Activated CD8-positive, alpha-beta memory T cell treated with anti-CD3 and anti-CD28 coated beads for 36 hours (primary cell): ENCODE data around the gene ARHGAP8. TPM values are rescaled to one million over a fixed set of nuclear protein-coding genes. Genes with fewer than 3 reads are reported as not detected.
"Not testable (repeated sequence)": the region's sequence is repeated elsewhere in the genome, so short reads cannot be mapped to it uniquely, and the experiment has no call there.

ENCODE experiments used
- CTCF ChIA-PET: fragments of 350-600 bp; sonication (Branson Sonifier 250); formaldehyde crosslinking; loops from one replicate; lab custom pipeline; 2021; ENCODE audit warnings: antibody characterized with exemption; lab: Charles Lee
- POLR2A ChIA-PET: fragments of 350-600 bp; sonication (Branson Sonifier 250); formaldehyde crosslinking; loops from one replicate; lab custom pipeline; 2021; ENCODE audit warnings: antibody characterized with exemption; lab: Charles Lee
- total RNA-seq, 2 experiments: library from RNA; stranded (reverse); gene quantifications; one replicate each; pipeline ENCODE4 v1.2.3, GENCODE V29; 2021

ARHGAP8 gene
- total RNA-seq, 2 experiments from 2014 or later = 0.82 to 1.1 TPM

DNA sequence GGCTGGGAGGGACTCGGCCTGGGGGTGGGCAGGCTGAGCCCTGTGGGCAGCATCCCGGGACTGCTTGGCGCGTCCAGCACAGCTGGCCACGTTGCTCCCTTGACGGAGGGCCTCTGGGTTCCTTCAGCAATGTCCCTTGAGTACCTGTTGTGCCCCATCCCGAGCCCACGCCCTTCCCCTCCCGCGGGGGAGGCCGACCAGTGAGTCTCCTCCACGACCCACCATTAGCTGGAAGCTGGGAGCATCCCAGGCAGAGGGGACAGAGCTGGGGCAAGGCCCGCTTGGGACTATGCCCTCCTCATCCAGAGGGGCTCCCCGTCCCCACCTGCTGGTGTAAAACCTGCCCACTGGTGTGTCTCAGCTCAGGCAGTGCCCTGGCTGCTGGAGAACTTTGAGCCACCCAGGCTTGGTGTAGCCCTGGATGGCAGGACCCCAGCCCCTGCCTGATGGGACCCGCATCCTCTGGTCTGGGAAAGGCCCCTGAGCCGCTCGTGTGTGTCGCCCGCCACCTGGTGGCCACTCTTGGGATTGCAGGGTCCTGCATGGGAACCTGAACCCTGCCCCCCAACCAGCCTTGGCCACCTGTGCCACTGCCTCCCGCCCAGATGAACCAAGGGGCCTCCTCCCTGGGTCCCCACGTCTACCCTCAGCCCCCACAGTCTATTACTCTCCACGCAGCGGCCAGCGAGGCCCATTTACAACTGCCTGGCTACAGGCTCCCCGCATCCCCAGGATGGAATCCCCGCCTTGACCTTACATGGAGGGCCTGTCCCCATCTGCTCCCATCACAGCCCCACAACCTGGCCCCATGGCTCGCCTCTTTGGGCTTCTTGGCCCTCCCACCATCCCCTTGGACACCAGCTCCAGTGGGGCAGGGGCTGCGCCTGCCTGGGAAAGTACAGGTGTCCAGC is 16.6 kb upstream of the ARHGAP8 start:
- ChIA-PET CTCF (interaction anchor here (0.6 to 3.3 kb wide), 16 partner anchors 8 to 778 kb away, joined by 3 to 30 read pairs (median 4); no protein-coding TSS in a partner anchor), POLR2A (no interaction called here)

DNA sequence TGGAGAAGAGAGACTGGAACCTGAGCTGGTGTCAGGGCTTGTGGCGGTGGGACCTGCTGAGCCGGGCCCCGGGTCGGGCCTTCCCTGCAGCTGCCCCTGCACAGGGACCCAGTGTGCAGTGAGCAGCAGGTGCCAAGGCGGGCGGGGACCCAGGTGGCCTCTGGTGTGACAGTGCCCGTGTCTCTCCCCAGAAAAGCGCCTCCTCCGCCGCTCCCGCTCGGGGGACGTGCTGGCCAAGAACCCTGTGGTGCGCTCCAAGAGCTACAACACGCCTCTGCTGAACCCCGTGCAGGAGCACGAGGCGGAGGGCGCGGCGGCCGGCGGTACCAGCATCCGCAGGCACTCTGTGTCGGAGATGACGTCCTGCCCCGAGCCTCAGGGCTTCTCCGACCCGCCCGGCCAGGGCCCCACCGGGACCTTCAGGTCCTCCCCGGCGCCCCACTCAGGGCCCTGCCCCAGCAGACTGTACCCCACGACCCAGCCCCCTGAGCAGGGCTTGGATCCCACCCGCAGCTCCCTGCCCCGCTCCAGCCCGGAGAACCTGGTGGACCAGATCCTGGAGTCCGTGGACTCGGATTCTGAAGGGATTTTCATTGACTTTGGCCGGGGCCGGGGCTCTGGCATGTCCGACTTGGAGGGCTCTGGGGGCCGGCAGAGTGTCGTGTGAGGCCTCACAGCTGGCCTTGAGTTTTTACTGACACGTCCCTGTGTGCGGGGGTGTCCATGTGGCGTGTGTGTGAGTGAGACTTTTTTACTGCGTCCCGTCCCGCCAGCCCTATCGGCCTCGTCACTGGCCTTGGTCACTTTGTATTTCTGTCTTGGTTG is 15.6 kb upstream of the ARHGAP8 start:
- ChIA-PET CTCF (interaction anchor here (0.9 to 3.3 kb wide), 6 partner anchors 10 to 53 kb away, joined by 3 to 30 read pairs (median 6); no protein-coding TSS in a partner anchor), POLR2A (no interaction called here)

DNA sequence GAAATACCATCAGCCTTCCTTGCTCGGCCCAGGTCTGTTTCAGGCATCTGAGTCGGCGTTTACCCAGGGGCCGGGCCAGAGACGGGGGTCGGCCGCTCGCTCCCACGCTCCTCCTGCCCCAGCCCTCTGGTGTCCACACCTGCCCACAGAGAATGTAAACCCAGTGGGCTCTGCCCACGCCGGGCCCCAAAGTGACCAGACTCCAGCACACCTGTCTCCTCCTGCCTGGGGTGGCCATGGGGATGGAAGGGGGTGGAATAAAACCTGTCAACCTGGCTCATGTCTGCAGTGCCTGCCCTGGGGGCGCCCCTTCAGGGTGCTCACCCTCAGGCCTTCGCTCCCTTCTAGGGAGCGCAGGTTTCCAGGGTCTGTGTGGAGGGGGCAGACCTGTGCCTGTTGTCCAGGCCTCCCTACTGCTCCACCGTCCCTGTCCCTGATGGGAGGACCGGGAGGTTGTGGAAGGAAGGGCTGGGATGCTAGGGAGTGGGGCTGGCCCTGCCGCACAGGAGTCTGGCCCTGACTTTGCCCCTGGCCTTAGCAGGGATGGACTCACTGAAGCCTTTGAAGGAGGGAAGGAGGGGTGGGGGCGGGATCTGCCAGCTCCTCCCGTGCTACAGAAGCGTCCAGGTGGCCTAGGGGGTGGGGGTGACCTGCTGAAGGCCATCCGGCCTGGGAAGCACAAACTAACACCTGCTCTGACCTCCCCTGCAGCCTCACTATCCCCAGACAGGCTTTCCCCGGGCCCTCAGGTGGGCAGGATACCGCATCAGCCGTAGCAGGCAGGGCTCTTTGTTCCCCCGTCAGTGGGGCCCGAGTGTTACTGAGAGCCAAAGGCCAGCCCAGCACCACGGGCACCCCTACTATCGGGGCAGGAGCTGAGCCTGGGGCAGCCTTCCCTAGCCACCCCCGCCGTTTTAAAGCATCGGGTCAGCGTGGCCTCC is 14.7 kb upstream of the ARHGAP8 start:
- POLR2A ChIA-PET = no interaction called here
- CTCF ChIA-PET = interaction anchor here (2.8 kb wide), 1 partner anchor 40 kb away, joined by 30 read pairs; no protein-coding TSS in a partner anchor

DNA sequence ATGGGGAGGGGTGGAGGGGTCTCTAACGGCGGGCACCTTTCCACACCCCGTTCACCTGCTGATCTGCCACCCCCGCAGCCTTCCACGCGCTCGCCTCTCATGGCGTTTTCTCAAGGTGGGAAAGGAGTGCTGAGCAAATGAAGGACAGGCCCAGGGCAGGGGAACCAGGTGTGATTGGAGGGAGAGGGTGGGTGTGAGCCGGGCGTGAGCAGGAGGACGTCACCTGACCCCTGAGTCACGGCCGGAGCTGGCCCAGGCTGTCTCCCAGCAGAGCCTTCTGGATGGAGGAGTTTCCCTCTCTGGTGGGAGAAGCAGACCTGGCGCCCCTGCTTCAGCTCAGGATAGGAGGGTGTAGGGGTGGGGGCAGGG is 14.0 kb upstream of the ARHGAP8 start:
- POLR2A ChIA-PET = no interaction called here
- CTCF ChIA-PET = interaction anchor here (0.8 kb wide), 1 partner anchor 41 kb away, joined by 3 read pairs; no protein-coding TSS in a partner anchor

DNA sequence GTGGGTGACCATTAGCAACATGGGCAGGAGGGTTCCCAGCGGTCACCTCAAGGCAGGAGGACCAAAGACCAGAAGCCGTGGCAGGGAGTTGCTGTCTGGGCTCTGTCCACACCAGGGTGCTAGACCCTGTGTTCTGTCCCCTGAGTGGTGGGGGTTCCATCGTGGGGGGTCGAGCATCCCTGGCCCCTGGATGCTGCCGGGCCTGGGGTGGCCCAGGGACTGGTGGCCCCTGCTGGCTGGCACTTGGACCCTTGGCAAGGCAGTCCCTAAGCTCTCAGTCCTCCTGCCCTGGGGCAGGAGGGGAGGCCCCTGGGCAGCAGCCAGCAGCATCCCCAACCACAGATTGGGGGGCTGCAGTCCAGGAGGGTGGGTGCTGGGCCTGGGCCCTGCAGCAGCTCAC is 13.4 kb upstream of the ARHGAP8 start:
- ChIA-PET POLR2A (no interaction called here), CTCF (interaction anchor here (0.8 kb wide), 1 partner anchor 42 kb away, joined by 3 read pairs; no protein-coding TSS in a partner anchor)

DNA sequence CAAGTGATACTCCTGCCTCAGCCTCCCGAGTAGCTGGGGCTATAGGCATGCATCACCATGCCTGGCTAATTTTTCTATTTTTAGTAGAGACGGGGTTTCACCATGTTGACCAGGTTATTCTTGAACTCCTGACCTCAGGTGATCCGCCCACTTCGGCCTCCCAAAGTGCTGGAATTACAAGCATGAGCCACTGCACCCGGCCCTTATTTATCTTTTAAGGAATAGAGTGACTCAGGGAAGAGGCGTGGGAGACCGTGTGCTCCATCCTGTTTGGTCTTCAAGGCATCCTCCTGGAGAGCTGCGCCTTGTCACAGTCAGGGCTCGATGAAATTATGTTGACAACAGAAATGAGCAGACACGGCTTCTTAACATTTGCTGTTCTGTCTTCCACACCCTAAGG is 12.7 kb upstream of the ARHGAP8 start:
- CTCF ChIA-PET, POLR2A ChIA-PET: not testable (repeated sequence)

DNA sequence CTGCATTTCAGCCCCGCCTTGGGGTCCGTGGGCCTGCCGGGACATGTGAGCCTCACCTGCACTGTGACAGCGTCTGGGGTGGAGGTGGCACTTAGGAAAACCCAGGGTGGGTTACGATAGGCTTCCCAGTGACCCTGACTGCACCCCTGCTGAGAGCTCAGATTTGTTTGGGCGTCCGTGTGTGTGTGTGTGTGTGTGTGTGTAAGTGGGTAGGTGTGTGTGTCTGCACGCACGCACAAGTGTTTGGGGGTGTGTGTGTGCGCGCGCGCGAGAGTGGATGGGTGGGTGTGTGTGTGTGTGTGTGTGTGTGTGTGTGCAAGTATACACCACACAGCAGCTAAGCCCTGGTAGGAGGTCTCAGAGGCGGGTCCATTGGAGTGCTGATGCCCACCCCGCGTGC is 12.1 kb upstream of the ARHGAP8 start:
- ChIA-PET POLR2A (interaction anchor here (0.7 kb wide), 1 partner anchor 202 kb away, joined by 4 read pairs; no protein-coding TSS in a partner anchor), CTCF (no interaction called here)

DNA sequence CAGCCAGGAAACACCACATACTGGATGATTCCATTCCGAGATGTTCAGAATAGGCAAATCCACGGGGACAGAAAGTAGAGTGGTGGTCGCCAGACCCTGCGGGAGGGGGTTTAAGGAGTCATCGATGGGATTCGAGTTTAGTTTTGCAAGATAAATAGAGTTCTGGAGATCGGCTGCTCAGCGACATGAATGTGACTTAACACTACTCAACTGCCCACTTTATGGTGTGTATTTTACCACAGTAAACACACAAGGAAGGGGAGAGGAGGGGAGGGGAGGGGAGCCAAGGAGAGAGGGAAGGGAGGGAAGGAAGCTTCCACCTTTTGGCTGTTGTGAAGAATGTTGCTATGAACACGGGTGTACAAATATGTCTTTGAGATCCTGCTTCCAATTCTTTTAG is 10.4 kb upstream of the ARHGAP8 start:
- ChIA-PET CTCF (interaction anchor here (0.6 kb wide), 1 partner anchor 9 kb away, joined by 3 read pairs; no protein-coding TSS in a partner anchor), POLR2A (no interaction called here)

DNA sequence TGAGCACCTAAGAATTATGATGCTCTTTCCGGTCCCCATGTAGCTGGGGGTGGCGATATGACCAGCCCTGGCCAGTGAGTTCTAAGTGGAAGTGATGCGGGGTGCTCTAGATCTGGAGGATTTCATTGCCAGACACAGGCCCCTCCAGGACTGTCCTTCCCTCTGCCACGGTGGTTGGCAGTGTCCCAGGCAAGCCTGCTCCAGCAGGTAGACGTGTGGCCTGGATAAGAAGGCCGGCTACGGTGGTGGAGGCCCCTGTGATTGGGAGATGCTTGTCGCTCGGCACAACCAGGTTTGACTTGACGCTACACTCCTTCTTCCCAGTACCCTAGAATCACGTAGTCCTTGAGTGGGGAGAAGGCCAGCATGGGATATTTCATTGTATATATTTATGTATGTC is 9.1 kb upstream of the ARHGAP8 start:
- POLR2A ChIA-PET = no interaction called here
- CTCF ChIA-PET = interaction anchor here (0.8 kb wide), 1 partner anchor 8 kb away, joined by 3 read pairs; no protein-coding TSS in a partner anchor

DNA sequence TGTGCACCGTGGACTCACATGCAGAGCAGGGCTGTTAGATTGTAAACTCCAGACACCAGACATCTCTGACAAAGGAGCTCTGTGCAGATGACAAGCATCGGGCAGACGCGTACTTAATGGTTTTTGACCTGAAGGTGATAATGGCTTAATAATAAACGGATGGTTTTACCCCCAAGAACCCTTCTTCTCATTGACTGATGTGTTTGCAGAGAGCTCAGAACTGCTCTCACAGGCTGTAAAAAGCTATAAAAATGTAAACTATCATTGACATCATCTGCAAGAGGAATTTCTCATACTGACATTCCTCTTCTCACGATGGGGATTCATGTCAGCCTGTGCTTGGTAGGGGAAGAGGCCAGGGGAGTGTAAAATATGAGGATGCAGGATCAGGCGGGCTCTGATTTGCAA is 8.6 kb upstream of the ARHGAP8 start:
- ChIA-PET CTCF (interaction anchor here (0.8 kb wide), 1 partner anchor 8 kb away, joined by 3 read pairs; no protein-coding TSS in a partner anchor), POLR2A (no interaction called here)

DNA sequence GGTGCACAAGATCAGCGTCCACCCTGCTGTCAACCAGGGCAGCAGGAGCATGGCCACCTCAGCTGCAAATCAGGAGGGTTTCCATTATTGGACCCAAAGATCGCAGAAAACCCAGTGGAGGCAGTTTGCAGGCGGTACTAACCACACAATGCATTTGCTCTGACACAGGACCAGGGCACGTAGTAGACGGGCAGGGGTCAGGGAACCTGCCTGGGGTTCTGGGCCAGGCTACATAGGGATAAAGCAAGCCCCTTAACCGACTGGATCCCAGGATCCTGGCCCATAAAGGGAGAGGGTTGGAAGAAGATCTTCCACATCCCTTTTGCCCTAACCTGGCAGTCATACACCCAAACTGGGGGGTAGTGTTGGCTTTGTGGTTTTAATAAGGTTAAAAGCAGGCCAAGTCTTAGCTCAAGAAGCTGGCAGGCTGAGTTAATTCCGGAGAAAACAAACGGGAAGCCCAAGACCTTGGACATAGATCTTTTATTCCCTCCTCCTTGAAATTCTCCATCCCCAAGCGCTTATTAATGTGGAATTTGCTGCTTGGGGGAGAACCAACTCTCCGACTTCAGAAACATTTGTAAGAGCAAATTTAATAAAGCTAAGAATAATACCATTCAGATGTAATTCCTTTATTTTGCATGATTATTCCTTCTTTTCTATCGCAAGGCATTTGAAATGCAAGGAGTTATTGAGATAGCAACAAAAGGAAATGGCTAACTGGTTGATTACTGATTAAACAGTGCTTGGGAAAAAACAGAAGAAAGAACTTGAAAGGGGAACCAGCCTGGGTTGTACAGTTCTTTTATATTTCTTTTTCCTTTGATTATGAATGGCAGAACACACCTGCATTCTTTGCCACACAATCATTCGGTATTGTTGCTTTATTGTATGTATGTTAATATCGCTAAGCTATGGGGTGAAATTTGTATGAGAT is 6.3 kb upstream of the ARHGAP8 start:
- ChIA-PET CTCF (interaction anchor here (1.3 kb wide), 1 partner anchor 10 kb away, joined by 3 read pairs; no protein-coding TSS in a partner anchor), POLR2A (no interaction called here)

DNA sequence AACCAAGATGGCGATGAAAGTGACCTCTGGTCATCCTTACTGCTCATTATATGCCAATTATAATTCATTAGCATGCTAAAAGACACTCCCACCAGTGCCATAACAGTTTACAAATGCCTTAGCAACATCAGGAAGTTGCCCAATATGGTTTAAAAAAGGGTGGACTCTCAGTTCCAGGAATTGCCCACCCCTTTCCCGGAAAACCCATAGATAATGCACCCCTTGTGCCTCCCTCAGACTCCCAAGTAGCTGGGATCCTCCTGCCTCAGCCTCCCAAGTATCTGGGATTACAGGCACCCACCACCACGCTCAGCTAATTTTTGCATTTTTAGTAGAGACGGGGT is 4.6 kb upstream of the ARHGAP8 start:
- CTCF ChIA-PET = interaction anchor here (0.6 kb wide), 1 partner anchor 142 kb away, joined by 6 read pairs; no protein-coding TSS in a partner anchor

DNA sequence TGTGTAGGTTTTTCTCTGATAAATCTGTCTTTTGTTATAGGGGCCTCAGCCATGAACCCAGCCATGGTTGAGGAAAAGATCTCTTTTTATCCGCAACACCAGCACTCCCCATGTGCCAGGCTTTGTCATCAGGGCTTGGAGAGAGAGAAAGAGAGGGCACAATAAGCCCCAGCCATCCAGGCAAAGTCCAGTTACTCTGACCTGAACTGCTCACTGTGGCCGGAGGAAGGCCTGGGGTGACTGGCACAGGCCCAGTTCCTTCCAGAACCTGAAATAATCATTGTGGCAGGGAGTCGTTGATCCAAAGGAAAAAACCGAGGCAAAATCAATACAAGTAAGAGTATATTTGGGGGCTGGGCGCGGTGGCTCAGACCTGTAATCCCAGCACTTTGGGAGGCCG is 3.9 kb upstream of the ARHGAP8 start:
- ChIA-PET POLR2A (interaction anchor here (0.7 kb wide), 1 partner anchor 725 kb away, joined by 6 read pairs; no protein-coding TSS in a partner anchor), CTCF (no interaction called here)

More for the DNA sequence above, 4.6 kb upstream of the ARHGAP8 start:
- POLR2A ChIA-PET = not testable (repeated sequence)

DNA sequence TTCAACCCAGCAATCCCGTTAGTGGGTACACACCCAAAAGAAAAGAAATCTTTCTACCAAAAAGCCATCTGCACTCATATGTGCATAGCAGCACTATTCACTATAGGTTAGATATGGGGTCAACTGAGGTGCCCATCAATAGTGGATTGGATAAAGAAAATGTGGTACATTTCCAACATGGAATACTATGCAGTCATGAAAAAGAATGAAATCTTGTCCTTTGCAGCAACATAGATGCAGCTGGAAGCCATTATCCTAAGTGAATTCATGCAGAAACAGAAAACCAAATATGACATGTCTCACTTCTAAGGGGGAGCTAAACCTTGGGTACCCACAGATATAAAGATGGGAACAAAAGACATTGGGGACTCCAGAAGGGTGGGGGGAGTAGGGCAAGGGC is 1.9 kb upstream of the ARHGAP8 start:
- CTCF ChIA-PET = interaction anchor here (0.6 kb wide), 1 partner anchor 8 kb away, joined by 3 read pairs; no protein-coding TSS in a partner anchor
- POLR2A ChIA-PET = no interaction called here

DNA sequence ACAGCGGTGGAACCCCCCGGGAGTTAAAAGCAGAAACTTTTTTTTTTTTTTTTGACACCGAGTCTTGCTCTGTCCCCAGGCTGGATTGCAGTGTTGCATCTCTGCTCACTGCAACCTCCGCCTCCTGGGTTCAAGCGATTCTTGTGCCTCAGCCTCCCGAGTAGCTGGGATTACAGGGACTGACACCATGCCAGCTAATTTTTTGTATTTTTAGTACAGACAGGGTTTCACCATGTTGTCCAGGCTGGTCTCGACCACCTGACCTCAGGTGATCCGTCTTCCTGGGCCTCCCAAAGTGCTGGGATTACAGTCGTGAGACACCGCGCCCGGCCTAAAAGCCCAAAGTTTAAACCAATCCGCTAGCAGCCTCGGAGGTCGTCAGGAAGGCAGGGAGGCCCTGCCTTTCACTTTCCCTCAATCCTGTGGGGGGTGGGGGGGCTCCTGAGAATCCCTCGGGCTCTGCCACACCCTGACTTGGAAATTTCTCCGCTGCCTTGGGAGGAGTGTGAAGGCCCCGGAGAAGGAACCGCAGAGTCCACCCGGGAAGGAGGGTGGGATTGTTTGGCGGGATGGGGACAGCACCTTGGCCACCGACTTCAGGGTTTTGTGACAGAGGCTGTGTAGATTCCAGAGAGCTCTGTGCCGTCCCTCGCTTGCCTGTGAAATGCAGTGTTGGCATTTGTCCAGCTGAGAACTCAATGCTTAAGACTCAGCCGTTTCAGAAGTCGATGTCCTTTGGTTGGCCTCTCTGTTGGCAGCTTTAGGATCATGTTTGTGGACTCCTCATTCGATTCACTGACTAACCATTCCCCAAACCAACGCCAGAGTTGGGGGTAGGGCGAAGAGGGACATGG is 1.0 kb downstream of the ARHGAP8 start:
- ChIA-PET CTCF (no interaction called here), POLR2A (no interaction called here)

DNA sequence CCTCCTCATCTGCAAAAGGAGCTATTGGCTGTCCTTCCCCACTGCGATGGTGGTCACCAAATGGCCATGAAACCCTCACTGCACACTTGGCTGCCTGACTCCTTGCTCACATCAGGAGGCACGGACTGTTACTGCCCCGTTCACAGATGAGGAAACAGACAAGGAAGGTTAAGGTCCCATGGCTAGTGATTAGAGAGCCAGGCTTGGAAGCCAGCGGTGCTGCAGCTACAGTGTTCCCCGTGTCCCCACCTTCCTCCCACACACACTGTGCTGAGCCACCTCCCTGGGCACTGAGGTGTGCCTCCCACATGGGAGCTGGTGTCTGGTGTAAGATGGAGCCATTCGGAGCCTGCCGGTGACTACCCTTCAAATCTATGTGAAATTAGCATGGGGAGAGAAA is 2.6 kb downstream of the ARHGAP8 start:
- POLR2A ChIA-PET = no interaction called here
- CTCF ChIA-PET = no interaction called here

DNA sequence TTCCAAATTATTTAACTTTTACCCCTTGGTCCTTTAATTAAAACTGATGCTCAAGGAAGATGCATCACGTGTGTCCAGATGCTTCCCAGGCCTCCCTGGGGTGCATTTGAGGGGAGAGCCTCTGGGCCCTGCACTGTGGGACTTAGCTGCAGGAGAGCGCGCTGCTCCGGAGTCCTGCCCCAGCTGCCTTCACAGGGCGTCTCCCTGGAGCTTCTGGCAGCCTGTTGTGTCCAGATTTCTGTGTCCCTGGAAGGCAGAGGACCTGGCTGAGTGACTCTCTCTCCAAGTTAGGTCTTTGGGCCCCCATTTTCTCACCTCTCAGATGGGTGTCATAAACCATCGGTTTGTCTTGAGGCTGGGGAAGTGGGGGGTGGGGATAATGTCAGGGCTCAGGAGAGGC is 3.0 kb downstream of the ARHGAP8 start:
- POLR2A ChIA-PET = no interaction called here
- CTCF ChIA-PET = no interaction called here
